NB4 (cell line): Measurements from ENCODE around the gene CFAP46.

Source experiments
- CTCF ChIP-seq: IDR thresholded peaks from one replicate; pipeline ENCODE4 v1.5.1; 2012; ENCODE audit warnings: low read depth, low read length
- POLR2A ChIP-seq: IDR thresholded peaks from 2 replicates; pipeline ENCODE4 v1.6.1; 2011; ENCODE audit warnings: mild to moderate bottlenecking; ENCODE audit not compliant: insufficient read length; ENCODE audit errors: extremely low read depth
- TF ChIP-seq, protein P1 (sequence below): IDR thresholded peaks from 2 replicates; pipeline ENCODE4 v1.6.1; 2011; ENCODE audit warnings: low read depth, low read length

DNA sequence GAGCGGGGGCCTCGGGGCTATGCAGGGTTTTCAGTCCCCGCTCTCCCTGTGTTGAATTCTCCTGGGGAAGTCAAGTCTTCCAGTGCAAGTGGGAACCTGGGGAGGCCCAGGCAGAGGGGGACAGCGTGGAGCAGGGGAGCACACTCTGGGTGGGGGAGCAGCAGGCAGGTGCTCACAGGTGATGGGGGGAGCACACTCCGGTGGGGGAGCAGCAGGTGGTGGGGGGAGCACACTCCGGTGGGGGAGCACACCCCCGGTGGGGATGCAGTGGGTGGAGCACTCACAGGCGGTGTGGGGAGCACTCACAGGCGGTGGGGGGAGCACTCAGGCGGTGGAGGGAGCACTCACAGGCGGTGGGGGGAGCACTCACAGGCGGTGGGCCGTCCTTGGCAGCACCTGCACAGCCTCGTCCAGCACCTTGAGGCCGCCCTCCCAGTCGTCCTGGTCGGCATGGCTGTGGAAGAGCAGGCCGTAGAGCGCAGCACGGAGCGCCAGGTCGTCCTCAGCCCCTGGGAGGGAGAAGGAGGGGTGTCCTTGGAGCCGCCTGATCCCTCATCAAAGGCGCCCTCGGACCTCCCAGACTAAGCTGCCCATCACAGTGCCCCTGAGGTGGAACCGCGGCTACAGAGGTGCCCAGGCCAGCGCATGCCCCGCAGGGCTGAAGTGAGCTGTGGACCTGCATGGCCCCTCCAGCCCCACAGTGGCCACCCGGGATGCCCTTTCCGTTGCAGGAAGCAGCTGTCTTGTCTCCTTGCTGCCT, 56.7 kb downstream of the CFAP46 start:
- no peak for TF ChIP-seq POLR2A
- no peak for TF ChIP-seq CTCF
- TF ChIP-seq, protein P1, sequence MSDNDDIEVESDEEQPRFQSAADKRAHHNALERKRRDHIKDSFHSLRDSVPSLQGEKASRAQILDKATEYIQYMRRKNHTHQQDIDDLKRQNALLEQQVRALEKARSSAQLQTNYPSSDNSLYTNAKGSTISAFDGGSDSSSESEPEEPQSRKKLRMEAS: no peak
